NCI-H446 treated with DMSO at 0.1 percent for 48 hours (cell line): ENCODE measurements around the gene PDE9A.
"Not testable (repeated sequence)": the region's sequence is repeated elsewhere in the genome, so short reads cannot be mapped to it uniquely, and the experiment has no call there.

Experiments
- DNase-seq: peaks from one replicate; lab custom pipeline; 2025; lab: John Stamatoyannopoulos, UW

The PDE9A gene

DNA sequence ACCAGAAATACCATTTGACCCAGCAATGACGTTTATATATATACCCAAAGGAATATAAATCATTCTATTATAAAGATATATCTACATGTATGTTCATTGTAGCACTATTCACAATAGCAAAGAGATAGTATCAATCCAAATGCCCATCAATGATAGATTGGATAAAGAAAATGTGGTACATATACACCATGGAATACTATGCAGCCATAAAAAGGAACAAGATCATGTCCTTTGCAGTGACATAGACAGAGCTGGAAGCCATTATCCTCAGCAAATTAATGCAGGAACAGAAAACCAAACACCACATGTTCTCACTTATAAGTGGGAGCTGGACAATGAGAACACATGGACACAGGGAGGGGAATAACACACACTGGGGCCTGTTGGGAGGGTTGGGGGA, 55.5 kb downstream of the PDE9A start:
- DNase-seq = not testable (repeated sequence)

DNA sequence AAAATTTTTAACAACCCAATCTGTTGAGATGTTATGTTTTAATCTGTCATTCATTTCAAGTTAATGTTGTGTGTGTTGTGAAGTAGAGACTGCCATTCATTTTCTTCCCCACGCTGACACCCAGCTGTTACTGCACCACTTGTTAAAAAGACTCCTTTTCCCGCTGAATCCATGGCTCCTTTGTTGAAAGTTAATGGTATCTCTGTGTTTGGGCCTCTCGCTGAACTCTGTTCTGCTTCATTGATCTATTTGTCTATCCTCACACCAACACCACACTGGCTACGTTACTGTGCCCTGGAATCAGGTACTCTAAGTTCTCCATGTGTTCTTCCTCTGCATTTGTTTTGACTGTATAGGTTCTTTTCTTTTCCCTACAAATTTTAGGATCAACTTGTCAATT, 58.2 kb downstream of the PDE9A start:
- DNase-seq = no peak

- DNase-seq = not testable (repeated sequence)
Measured at GRCh38 chr21:42715427-42715826, 62.0 kb downstream of the PDE9A start.

- DNase-seq = no peak
Measured at GRCh38 chr21:42716074-42716473, 62.7 kb downstream of the PDE9A start.

- DNase-seq = not testable (repeated sequence)
Measured at GRCh38 chr21:42720484-42720883, 67.1 kb downstream of the PDE9A start.

- DNase-seq = no peak
Measured at GRCh38 chr21:42721341-42721824, 68.0 kb downstream of the PDE9A start.

DNA sequence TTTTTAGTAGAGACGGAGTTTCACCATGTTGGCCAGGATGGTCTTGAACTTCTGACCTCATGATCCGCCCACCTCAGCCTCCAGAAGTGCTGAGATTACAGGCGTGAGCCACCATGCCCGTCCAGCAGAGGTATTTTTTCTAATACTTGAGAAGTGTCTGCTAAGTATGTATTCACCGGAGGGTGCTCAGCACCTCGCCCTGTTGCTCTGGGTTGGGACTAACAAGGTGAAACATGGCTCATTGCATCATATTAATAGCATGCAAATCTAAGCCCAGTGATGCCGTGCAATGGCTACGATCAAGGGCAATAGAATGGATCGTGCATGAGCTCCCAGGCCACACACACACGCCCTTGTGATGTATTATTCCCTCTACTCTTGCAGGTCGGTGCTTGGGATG, 68.7 kb downstream of the PDE9A start:
- DNase-seq = no peak

DNA sequence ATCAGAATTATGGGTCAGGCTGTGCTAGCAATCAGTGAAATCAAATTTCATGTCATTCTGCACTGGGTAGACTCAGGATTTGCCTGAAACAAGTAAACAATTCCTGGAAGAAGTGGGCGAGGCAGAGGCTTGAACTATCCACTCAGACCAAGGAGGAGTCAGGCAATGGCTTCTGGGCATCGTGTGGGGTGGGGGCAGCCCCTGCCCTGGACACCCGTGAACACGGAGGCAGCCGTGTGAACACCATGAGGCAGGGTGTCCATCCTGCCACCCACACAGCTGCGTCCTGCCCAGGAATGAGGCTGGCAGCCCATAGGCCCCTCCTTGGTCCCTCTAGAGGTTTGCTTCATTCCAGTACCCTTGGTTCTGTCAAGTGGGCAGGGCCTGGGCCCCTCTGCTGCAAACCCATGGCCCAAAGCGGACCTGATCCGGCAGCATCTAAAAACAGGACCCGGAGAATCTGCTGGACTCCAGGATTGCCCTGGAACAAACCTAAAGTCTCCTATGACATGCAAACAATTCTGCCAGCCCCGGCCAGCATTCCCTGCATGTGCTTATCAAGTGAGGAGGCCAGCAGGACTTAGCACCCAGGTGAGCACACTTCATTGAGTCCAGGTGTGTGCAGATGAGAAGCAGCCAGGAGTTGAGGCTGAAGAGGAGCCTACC, 69.5 kb downstream of the PDE9A start:
- DNase-seq = no peak

DNA sequence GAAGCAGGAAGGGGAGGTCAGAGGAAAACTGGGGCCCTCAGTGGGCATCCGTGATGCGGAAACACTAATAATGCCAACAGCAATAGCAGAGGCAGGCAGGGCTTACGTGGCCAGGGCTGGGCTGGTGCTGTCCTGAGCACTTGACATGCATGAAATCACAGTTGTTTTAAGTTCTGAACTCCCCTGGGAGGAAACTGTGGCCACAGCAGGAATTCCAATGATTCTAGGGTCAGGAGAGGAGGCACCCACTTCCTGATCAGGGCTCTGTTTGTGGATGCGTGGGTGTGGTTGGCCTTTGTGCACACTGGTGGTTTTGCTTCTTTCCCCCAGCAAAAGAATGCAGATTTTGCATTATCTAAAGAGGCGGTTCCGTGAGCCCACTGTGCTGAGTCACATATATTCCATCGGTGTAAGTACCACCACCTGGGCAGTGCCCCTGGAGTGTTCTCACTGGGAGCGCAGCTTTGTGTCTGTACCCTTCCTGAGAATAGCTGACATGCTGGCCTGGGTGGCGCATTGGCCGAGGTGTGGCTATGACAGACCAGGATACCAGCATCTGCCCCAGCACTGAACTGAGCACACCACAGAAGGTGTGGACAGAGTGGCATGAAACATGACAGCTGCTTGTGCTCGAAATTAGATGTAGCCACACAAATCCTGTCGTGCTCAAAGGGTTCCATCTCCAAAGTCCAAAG, 71.0 kb downstream of the PDE9A start:
- DNase-seq = no peak

GRCh38 chr21:42725416-42725930, 72.1 kb downstream of the PDE9A start:
- no peak for DNase-seq

DNA sequence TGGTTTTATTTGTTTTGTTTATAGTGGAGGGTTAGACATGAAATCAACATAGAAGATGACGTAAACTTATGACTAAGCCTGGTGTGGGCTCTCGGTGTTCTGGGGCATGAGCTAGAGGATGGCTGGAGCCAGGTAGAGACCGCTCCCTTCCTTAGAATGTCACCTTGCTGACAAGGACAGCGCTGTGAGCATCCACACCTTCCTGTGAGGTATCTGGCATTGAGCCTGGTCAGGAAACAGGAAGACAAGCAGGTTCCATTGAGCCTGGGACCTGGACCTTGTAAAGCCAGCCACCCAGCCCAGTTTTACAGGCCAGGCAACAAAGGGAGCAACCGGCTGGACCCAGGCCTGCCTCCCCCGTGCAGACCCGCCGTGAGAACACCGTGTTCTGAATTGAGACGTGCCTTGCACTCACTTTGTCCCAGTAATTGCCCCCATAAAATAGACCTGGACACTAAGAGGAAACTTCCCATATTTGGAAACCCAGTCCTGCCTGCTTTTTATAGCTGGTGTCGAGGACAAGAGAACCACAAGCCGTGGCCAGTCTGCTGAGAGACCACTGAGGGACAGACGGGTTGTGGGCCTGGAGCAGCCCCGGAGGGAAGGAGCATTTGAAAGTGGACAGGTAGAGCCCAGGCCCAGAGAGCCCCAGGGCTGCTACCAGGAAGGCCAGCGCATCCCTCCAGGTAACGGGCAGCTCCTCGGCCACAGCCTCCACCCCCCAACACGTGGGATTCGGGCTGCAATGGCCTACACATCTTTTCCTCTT, 78.0 kb downstream of the PDE9A start:
- DNase-seq = no peak

DNA sequence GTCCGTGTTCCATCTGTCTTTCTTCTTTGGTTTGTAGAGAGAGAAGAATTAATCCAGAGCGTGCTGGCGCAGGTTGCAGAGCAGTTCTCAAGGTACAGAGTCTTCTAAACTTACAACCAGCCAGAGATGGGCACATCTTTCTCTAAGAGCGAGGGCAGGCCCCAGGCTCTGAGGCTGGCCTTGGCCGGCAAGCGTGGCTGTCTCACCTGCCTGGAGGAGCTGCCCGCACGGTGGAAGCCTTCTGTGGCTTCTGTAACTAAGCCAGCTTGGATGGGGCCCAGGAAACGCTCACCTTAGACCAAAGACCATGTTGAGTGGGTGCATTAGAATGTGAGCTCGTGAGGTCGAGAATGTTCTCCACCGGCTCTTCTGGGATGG, 78.6 kb downstream of the PDE9A start:
- DNase-seq = no peak

- DNase-seq = no peak
Measured at GRCh38 chr21:42733037-42733627, 79.7 kb downstream of the PDE9A start.

- no peak for DNase-seq
Measured at GRCh38 chr21:42733874-42734273, 80.5 kb downstream of the PDE9A start.

- no peak for DNase-seq
Measured at GRCh38 chr21:42734323-42734971, 81.0 kb downstream of the PDE9A start.

- DNase-seq = no peak
Measured at GRCh38 chr21:42735061-42735460, 81.6 kb downstream of the PDE9A start.

DNA sequence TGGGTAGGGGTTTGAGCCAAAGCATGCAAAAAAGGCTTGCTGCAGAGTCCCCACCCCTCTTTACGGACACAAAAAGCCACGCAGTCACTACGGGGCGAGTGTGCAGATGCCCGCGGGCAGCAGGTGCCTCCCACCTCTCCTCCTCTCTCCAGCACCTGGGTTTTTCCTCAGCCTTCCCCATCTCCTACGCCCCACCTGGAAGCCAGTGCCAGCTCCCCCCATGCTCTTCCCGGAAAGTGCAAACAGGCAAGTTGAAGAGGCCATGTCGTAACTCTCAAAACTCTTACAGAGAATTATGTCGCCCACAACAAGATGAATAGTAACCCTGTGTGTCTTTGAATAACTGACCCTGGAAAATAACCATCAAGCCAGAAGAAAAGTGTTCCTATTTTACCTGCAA, 82.5 kb downstream of the PDE9A start:
- no peak for DNase-seq

- no peak for DNase-seq
Measured at GRCh38 chr21:42736646-42737350, 83.4 kb downstream of the PDE9A start.

DNA sequence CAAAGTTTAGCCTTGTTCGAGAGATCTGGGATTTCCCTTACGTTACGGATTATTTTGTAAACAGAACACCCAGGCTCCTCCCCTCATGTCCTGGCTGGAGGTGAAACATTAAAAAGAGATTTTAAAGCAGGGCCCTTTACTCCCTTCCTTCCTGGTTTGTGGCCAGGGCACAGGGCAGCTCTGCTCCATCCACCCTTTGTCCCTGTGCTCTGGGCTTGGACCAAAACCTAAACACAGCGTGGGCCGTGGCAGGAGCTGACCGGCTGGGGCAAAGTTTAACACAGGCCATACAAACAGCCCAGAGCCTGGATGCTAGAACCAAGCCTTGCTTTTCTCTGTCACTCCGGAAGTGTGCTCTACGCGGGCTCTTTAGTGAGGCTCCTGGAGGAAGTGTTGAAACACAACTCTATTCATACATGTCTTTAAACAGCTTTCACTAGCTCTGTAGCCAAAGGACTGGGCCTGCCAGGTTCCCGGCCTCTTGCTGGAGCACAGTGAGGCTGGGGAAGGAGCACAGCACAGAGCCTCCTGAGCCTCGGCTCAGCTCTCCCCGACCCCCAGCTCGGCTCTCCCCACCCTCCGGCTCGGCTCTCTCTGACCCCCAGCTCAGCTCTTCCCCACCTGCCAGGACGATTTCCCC, 84.7 kb downstream of the PDE9A start:
- DNase-seq = no peak

DNA sequence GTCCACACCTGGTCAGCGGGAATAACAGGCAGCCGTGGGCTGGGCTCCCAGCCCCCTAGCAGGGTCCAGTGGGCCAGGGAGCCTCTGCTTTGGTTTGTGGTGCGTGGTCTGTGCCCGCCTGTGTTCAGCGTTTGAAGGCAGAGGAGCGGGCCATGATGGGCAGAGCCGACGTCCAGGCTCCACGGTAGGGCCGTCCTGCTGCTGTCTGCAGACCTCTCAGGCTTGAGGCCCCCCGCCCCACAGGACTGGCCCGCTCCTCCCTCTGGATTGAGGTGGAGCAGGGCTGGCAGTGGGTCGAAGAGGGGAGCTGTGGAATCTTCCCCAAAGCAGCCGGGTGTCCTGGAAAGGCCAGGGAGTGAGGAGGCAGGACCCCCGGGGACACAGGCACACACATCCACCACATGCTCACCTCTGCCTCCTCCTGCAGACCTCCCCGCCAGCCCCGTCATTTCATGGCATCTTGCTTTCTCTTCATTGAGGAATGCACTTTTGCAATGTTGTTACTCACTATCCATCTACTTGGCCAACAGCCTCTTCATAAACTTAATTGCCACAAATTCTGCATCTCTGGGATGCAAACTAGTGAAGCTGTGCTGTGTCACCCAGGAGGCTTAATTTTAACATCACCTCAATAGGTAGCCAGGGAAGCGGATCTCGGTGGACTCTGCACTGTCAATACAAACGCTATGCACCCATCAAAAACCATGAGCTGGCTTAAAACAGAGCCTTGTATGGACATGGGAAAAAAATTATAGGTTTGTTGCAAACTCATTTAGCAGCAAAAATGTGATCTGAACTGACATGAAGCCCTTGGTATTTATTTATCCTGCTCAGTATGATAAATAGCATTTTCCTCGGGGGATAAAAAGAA, 85.9 kb downstream of the PDE9A start:
- DNase-seq = no peak
